Fibroblast of villous mesenchyme (primary cell): ENCODE results near the gene COX6A2. TPM values are rescaled to one million over a fixed set of nuclear protein-coding genes. Genes with fewer than 3 reads are reported as not detected.

Experiments used
- DNase-seq: peaks from one replicate; pipeline ENCODE4 v3.0.0-alpha.2; 2010; ENCODE audit warnings: low read depth
- H3K4me3 ChIP-seq: 2 replicates; pipeline ENCODE4 v1.5.1; 2011; ENCODE audit warnings: low read depth, mild to moderate bottlenecking, low read length
- CTCF ChIP-seq: IDR thresholded peaks from 2 replicates; pipeline ENCODE4 v1.5.1; 2012; ENCODE audit warnings: low read depth, mild to moderate bottlenecking, low read length; ENCODE audit not compliant: insufficient read depth
- total RNA-seq: library from RNA; depleted of rRNA; stranded (reverse); fragments of >200 nt; gene quantifications from 2 replicates; pipeline ENCODE4 v1.2.3, GENCODE V29; 2012

COX6A2 gene
- total RNA-seq, 1 donor, result not detected

DNA sequence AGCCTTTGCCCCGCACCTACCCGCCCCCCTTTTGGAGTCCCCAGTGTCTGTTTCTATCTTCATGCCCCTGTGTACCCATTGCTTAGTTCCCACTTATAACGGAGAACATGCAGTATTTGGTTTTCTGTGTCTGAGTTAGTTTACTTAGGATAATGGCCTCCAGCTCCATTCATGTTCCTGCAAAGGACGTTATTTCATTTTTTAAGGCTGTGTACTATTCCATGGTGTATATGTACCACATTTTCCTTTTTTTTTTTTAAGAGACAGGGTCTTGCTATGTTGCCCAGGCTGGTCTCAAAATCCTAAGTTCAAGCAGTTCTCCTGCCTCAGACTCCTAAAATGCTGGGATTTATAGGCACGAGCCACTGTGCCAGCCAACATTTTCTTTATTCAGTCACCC lies 39.7 kb upstream of the COX6A2 start:
- DNase-seq, result no peak
- no peak for TF ChIP-seq CTCF
- H3K4me3 ChIP-seq, result no peak overlapping the region

GRCh38 chr16:31467151-31467773 lies 39.1 kb upstream of the COX6A2 start:
- no peak for DNase-seq
- no peak for TF ChIP-seq CTCF
- no peak overlapping the region for H3K4me3 ChIP-seq

- no peak overlapping the region for H3K4me3 ChIP-seq
- DNase-seq, result no peak
- TF ChIP-seq CTCF, result no peak
Measured at GRCh38 chr16:31466381-31466841, 38.3 kb upstream of the COX6A2 start.

- H3K4me3 ChIP-seq, result no peak overlapping the region
- TF ChIP-seq CTCF, result no peak
- no peak for DNase-seq
Measured at GRCh38 chr16:31465788-31466370, 37.7 kb upstream of the COX6A2 start.

DNA sequence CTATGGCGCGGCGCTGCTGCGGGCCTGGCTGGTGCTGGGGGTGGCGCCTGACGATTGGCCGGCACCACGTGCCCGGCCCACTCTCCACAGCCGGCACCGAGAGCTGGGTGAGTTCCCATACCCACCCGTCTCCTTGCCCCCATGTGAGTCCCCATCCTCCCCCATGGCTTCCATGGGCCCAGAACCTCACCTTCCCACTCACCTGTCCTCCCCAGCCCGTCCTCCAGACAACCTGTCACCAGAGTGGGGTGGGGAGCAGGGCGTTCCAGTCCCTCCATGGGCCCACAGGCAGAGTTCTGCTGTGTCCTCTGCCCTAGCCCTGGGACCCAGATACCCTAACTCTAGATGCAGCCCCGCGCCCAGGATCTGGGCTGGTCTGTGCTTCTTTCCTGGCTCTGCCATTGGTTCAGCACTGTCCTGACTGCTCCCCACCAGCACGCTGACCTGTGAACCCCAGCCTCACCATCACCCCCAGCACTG lies 36.7 kb upstream of the COX6A2 start:
- H3K4me3 ChIP-seq, result no peak overlapping the region
- DNase-seq, result no peak
- no peak for TF ChIP-seq CTCF

DNA sequence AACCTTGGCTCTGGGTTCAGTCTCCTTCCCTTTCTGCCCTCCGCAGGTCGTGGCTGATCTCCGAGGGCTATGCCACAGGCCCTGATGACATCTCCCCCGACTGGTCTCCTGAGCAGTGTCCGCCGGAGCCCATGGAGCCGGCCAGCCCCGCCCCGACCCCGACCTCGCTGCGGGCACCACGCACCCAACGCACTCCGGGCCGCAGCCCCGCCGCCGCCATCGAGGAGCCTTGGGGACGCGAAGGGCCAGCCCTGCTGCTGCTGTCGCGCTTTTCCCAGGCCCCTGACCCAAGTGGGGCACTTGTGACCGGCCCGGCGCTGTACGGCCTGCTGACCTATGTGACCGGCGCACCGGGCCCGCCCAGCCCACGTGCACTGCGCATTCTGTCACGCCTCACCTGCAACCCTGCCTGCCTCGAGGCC lies 36.2 kb upstream of the COX6A2 start:
- H3K4me3 ChIP-seq, result no peak overlapping the region
- TF ChIP-seq CTCF, result no peak
- DNase-seq, result no peak
